ENCODE data around the gene BCL2L2.

DNA sequence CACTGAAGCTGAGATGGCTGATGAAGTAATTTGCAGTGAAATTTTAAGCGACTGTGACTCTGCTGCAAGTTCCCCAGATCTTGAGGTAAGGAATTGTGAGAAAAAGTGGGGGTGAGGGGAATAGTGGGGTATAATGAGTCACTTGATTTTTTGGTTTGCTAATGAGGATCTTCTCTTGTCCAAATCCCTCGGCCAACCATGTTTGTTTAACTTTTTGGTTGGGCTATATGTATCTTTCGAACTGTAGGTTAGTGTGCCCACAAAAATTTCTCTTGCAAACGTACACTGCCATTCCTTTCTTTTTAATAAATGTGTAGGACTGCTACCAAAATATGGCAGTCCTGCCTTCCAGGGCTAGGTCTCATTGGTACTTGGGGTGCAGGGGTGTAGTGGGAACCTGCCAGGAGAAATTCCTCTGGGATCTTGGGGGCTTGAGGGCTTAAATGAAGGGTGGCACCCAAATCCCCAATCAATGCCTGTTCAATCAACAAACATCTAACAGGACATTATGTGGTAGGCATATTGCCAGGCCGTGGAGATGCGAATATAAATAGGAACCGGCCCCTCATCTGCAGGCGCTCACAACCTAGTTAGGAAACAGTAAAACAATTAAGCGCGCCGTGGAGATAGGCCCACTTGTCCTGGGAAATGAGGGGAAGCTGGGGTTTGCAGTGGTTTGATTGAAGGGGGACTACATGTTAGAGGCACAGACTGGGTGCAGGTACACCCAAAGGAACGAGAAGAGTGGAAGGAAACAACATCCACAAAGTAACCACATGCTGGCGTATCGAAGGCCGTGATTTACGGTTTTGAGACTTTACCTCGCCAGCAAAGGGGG lies 13.3 kb downstream of the BCL2L2 start:
- TF ChIP-seq EZH2 (IDR thresholded peaks at IDR 0.05) (no peak), POLR2AphosphoS5 (IDR thresholded peaks at IDR 0.05; ENCODE audit: borderline replicate concordance, low read depth, low read length) (no peak), FOXP2 (optimal IDR thresholded peaks at IDR 0.05; ENCODE audit: control extremely low read depth, extremely low read length, insufficient read depth) (no peak)
